NCI-H345 treated with DMSO at 0.1 percent for 48 hours (cell line): ENCODE measurements around the gene RPL14.
"Not testable (repeated sequence)": the region's sequence is repeated elsewhere in the genome, so short reads cannot be mapped to it uniquely, and the experiment has no call there.

Source experiments
- DNase-seq: peaks from one replicate; lab custom pipeline; 2025; ENCODE audit not compliant: unreplicated experiment; lab: John Stamatoyannopoulos, UW

RPL14 gene

DNA sequence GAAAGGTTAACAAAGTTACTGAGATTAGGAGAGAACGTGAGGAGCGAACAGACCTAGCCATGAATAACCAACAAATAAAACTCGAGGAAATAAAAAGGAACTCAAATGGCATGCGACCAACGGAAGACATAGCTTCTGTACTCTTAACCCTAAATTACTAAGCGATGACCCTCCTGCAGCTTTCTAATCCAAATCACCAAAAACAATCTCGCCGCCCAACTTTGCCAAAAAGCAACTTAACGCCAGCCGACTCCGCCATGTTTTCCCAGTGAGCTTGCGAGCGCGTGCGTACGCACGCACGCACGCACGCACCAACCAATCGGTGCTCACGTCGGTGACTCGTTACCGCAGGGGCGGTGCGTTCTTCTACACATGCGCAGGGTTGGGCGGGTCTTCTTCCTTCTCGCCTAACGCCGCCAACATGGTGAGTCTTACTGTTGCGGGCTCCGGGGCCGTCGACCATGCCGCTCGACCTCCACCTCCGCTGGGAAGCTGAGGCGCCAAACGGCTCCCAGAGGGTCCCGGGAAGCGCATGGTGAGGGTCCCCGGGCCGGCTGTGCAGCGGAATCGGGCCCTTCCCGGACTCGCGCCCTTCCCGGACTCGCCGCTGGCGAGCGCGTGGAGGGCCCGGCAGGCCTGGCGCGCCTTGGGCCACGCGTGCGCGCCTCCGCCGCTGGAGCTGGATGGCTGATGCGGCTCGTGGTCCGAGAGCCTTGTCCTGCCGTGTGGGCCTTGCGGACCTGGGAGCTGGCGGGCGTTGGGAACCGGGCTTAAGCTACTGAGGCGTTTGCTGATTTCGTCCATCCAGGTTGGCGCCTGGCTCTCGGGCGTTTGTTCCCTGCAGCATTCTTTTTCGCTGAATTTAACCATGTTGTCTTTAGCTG lies at the start of gene RPL14:
Gene RPL14, plus strand, starts transcription at position 400 of the 884 bp plus-strand sequence. Its CDS starts 133 bp downstream, at position 533.
- DNase-seq: peak; percentile 44

- DNase-seq: no peak
Measured at GRCh38 chr3:40407611-40408010, 49.5 kb upstream of the RPL14 start.

DNA sequence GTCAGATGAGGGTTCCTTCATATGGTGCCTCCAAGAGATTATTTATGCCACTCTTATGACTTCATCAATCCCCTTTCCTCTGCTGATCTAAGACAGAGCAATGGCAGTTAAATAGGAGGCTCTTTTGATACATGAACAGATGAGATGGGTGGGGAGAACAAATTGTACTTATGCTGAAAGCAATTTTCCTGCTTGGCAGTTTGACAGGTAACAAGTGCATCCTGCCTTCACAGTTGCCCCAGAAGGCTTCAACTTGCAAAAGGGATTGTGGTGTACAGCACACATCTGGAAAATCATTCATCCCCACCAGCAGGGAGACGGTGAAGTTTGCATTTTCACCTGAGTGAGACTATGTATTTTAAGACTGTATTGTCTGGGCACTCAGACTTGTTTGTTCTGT lies 42.9 kb upstream of the RPL14 start:
- no peak for DNase-seq

DNA sequence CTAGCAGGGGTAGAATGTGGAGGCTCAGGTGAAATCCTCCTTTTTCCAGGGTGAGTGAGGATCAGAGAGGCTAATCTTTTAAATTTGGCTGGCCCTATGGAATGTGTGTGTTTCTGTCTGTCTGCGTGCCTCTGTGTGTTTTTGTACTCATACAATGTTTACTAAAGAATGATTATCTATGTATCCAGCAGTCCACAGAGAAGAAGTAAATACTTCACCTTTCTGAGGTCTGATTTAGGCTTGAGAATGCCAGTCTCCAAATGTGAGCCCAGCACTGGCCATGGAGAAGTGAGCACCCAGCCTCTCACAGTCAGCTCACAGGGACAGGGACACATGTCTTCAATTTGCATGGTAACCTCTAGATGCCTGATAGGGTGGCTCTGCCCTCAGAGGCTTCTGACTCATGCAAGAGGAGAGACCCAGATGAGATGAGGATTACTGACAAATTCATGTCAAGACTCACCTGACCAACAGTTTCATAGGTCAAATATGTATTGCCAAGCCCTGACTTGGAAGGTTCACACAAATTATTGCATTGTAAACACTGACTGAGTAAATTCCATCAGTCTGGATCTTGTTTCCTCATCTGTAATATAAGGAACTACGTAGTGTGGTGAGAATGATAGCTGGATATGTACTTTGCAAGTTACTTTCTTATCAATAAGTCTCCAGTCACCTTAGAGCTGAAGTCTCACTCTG lies 39.1 kb upstream of the RPL14 start:
- DNase-seq: no peak

GRCh38 chr3:40422861-40423260 lies 34.3 kb upstream of the RPL14 start:
- no peak for DNase-seq

GRCh38 chr3:40427045-40427669 lies 30.0 kb upstream of the RPL14 start:
- DNase-seq: no peak

GRCh38 chr3:40432793-40433192 lies 24.3 kb upstream of the RPL14 start:
- DNase-seq: no peak

DNA sequence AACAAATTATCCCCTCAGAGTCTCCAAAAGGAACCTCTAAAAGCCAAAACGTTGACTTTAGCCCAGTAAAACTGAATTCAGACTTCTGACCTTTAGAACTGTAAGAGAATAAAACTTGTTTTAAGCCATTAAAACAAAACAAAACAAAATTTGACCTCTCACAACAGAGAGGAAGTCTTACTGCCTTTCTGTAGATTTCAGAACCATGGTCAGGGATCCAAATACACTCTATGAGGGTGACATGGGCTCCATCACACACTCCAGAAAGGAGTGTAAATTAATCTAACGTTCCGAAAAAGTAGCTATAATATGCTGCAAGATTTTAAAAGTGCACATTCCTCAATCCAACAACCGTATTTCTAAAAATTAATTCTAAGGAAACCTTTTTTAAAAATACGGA lies 19.2 kb upstream of the RPL14 start:
- DNase-seq: no peak

GRCh38 chr3:40445062-40445461 lies 12.1 kb upstream of the RPL14 start:
- no peak for DNase-seq

DNA sequence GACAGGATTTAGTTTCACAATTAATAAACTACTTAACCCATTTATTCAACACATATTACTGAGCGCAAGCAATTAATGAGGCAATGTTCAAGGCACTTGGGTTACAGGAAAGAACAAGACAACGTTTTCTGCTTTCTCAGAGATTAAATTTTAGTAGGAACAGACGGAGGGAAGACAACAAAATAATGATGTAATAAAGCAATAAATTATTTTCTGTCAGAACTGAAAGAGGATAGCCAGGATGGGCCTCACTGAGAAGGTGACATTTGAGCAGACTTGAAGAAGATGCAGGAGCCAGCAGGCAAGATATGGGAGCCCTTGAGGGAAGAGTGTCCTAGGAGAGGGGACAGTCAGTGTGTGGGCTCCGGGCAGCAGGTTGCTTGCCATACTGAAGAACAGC lies 11.3 kb upstream of the RPL14 start:
- no peak for DNase-seq

DNA sequence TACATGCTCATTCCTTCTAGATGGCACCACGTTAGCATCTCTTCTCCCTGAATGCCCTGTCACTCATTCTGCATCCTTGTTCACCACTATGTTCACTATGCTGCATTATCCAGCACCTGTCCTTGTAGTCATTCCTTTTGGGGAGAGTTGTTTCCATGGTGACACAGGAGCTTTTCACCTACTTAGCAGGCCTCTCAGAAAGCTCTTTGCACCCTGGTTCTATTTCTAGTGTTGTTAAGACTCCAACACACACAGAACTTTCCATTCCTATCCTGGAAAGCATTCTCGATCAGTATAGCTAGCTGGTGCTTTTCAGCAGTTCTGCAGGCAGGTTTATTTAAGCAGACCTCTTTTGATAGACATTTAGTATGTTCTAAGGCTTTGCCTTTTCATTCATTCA lies 6.7 kb upstream of the RPL14 start:
- no peak for DNase-seq

GRCh38 chr3:40451551-40451950 lies 5.6 kb upstream of the RPL14 start:
- no peak for DNase-seq

DNA sequence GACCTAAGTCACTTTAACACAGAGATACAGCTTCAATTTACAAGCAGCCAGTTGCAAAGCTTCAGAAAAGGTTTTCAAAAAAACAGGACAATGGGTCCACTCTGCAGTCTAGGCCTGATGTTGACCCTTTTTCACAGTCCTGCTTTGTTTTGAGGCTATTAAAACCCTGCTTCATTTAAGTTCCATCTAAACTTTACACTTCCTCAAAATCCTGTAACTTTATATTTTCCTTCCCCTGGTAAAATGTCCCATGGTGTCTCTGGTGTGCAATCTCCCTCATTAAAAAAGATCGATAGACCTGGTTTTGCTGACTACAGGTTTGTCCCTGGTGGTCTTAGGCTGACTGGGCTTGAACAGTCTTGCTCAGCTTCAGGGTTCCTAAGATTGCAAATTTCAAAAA lies 5.1 kb upstream of the RPL14 start:
- no peak for DNase-seq

DNA sequence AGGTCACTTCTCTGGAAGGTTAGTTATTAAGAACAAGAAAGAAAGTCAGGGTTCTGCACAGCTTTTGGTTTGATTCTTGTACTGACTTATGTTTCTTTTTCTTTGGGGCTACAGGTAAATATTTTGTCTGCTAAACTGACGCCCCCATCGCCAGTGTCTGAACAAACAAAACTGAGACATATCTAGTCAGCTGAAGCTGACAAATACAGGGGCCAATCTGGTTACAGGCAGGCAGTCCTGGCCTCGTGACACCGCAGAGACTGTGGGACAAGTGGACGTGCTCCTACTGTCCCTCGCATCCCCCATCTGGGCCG lies 4.6 kb upstream of the RPL14 start:
- no peak for DNase-seq

- peak; percentile 90 for DNase-seq
Measured at GRCh38 chr3:40452876-40453730, 4.0 kb upstream of the RPL14 start.

DNA sequence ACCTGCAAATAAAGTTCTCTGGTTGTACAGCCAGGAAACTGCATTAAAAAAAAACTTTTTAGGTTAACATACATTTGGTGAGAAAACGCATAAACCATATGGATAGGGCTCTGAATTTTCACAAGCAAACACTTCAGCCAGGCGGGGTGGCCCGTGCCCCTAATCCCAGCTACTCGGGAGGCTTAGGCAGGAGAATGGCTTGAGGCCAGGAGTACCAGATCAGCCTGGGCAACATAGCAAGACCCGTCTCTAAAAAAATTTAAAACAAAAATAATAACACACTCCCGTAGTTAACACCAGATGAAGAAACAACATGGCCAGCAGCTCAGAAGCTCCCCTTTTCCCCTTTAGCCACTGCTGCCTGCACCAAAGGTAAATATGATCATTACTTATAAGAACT lies 3.2 kb upstream of the RPL14 start:
- no peak for DNase-seq

DNA sequence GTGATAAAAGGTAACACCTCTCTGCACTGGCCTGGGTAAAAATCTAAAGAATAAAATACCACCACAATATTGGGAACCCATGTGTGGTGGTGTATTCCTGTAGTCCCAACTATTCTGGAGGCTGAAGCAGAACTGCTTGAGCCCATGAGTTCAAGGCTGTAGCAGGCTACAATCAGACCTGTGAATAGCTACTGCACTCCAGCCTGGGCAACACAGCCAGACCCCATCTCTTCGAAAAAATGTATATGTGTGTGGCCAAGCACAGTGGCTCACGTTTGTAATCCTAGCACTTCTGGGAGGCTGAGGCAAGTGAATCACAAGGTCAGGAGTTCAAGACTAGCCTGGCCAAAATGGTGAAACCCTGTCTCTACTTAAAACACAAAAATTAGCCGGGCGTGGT lies 1.8 kb upstream of the RPL14 start:
- no peak for DNase-seq

DNA sequence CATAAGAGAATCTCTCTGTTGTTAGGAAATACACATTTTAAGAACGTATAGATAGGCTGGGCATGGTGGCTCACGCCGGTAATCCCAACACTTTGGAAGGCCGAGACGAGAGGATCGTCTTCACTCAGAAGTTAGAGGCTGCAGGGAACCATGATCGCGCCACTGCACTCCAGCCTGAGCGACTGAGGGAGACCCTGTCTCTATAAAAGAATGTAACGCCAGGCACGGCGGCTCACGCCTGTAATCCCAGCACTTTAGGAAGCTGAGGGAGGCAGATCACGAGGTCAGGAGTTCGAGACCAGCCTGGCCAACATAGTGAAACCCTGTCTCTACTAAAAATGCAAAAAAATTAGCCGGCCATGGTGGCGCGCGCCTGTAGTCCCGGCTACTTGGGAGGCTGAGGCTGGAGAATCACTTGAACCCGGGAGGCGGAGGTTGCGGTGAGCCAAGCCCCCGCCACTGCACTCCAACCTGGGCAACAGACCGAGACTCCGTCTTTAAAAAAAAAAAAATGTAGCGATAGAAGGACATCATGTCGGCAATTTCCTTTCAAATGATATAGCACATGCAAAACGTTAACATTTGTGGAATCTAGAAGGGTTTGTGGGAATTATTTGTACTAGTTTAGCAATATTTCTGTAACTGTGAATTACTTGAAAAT lies 730 bp upstream of the RPL14 start:
- DNase-seq: no peak

GRCh38 chr3:40458473-40458872 lies 1.3 kb downstream of the RPL14 start:
- no peak for DNase-seq

GRCh38 chr3:40460481-40460880 lies 3.3 kb downstream of the RPL14 start:
- not testable (repeated sequence) for DNase-seq

- no peak for DNase-seq
Measured at GRCh38 chr3:40461161-40461560, 4.0 kb downstream of the RPL14 start.
